Tibial artery (tissue), 4 donors: ENCODE data around the gene ZNF688.
"Not testable (repeated sequence)": the region's sequence is repeated elsewhere in the genome, so short reads cannot be mapped to it uniquely, and the experiment has no call there.

Experiments
- DNase-seq, 2 donors: peaks; one replicate each; pipeline ENCODE4 v3.0.0-alpha.2; 2019
- H3K27ac ChIP-seq, 2 donors: fragments of 200-600 bp; sonication (generic) in 1 of 2; 1 replicate in 1 of 2; 2 replicates in 1 of 2; pipeline ENCODE4 v1.5.1; 2018 to 2019; ENCODE audit warnings: mild to moderate bottlenecking in 1 of 2
- H3K27me3 ChIP-seq, 2 donors: fragments of 200-600 bp; sonication (generic) in 1 of 2; one replicate each; pipeline versions ENCODE4 v1.5.1 to v1.6.0; 2016 to 2019
- H3K36me3 ChIP-seq, 3 donors: fragments of 200-600 bp; sonication (generic) in 2 of 3; one replicate each; pipeline ENCODE4 v1.5.1; 2016 to 2019; ENCODE audit warnings: mild to moderate bottlenecking in 2 of 3
- H3K4me1 ChIP-seq, 4 donors: fragments of 200-600 bp; sonication (generic) in 2 of 4; 1 replicate in 3 of 4; 2 replicates in 1 of 4; pipeline ENCODE4 v1.5.1; 2016 to 2019
- H3K4me3 ChIP-seq, 2 donors: fragments of 200-600 bp; sonication (generic) in 1 of 2; 1 replicate in 1 of 2; 2 replicates in 1 of 2; pipeline ENCODE4 v1.5.1; 2018 to 2019; ENCODE audit warnings: mild to moderate bottlenecking in 2 of 2
- H3K9me3 ChIP-seq, 3 donors: fragments of 200-600 bp; sonication (generic) in 1 of 3; one replicate each; pipeline ENCODE4 v1.5.1; 2016 to 2019
- intact Hi-C: fragments of 100-400 bp; cut with DNase I; formaldehyde crosslinking; loops from one replicate; pipeline ENCODE4 v1.15.0; 2023; ENCODE audit warnings: low total_unique reads
- TF ChIP-seq, protein P1 (sequence below), 2 experiments: fragments of 200-600 bp in 1 of 2; fragments of 450-650 bp in 1 of 2; IDR thresholded peaks; one replicate each; pipeline ENCODE4 v1.5.1; 2017 to 2019; ENCODE audit warnings: antibody characterized with exemption in 2 of 2, mild to moderate bottlenecking in 1 of 2, moderate library complexity in 1 of 2

The ZNF688 gene

DNA sequence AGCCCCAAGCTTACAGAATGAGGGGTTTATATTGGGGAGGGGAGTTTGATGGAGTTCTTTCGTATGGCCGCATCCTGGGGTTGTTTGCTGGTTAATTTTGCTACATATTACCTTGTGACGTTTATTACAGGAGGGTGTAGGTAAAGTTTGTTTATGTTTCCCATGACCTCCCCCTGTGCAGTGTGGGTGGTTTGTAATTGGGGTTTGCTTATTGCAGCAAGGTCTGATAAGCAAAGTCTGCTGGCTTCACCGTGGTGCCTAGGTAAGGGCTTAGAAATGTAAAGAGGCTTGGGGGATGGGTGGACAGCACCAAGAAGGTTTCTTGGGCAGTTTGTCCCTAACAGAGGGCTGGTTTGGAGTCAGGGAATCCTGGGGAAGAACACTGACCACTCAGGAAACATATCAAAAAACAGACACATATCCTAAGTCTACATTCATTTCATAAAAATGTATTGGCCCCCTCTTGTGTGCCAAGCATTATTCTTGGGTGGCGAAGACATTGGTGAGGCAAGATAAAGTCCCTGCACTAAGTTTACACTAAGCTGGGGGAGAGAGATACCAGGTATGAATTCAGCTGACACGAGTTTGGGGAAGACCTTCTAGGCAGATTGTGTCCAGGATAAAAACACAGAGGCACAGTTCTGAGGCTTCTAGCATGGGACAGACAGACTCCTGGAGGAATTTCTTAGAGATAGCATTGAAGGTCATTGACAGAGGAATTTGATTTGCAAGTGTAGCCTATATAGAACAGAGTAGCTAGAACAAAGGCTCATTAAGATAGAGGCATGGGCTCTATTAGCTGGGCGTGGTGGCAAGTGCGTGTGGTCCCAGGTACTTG is 22.9 kb downstream of the ZNF688 start:
- no peak overlapping the region for H3K4me3 ChIP-seq
- intact Hi-C loops: no loop called here
- no peak overlapping the region for H3K27ac ChIP-seq
- TF ChIP-seq, protein P1, sequence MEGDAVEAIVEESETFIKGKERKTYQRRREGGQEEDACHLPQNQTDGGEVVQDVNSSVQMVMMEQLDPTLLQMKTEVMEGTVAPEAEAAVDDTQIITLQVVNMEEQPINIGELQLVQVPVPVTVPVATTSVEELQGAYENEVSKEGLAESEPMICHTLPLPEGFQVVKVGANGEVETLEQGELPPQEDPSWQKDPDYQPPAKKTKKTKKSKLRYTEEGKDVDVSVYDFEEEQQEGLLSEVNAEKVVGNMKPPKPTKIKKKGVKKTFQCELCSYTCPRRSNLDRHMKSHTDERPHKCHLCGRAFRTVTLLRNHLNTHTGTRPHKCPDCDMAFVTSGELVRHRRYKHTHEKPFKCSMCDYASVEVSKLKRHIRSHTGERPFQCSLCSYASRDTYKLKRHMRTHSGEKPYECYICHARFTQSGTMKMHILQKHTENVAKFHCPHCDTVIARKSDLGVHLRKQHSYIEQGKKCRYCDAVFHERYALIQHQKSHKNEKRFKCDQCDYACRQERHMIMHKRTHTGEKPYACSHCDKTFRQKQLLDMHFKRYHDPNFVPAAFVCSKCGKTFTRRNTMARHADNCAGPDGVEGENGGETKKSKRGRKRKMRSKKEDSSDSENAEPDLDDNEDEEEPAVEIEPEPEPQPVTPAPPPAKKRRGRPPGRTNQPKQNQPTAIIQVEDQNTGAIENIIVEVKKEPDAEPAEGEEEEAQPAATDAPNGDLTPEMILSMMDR (IDR thresholded peaks at IDR 0.05): no peak
- DNase-seq: no peak
- no peaks in the 10 kb centered on the region for H3K4me1 ChIP-seq
- no peaks in the 10 kb centered on the region for H3K9me3 ChIP-seq
- peaks cover 0 to 14% (median 0%) of the 10 kb centered on the region in 3 donors for H3K36me3 ChIP-seq
- no peaks in the 10 kb centered on the region for H3K27me3 ChIP-seq

DNA sequence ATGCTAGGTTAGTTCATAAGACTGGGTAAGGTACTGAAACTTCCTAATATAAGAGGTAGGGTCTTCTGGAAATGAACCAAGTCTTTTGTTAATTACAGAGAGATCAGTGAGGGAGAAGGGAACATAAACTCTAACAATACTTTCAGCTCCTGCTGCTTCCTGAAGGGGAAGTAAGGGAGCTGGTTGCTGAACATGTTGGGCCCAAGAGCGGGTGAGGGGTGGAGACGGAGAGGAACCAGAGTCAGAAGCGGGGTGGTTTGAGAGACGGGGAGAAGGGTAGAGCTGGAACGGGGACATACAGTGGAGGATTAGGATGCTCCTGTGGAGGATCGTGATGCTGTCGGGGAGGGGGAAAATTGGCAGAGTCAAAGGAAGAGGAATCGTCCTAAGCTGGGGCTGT is 25.4 kb downstream of the ZNF688 start:
- no peak overlapping the region for H3K27ac ChIP-seq
- H3K4me3 ChIP-seq: no peak overlapping the region
- no peaks in the 10 kb centered on the region for H3K9me3 ChIP-seq
- intact Hi-C loops: no loop called here
- DNase-seq: no peak
- H3K36me3 ChIP-seq: no peaks in the 10 kb centered on the region
- TF ChIP-seq, protein P1 (IDR thresholded peaks at IDR 0.05): no peak
- no peaks in the 10 kb centered on the region for H3K4me1 ChIP-seq
- H3K27me3 ChIP-seq: no peaks in the 10 kb centered on the region

DNA sequence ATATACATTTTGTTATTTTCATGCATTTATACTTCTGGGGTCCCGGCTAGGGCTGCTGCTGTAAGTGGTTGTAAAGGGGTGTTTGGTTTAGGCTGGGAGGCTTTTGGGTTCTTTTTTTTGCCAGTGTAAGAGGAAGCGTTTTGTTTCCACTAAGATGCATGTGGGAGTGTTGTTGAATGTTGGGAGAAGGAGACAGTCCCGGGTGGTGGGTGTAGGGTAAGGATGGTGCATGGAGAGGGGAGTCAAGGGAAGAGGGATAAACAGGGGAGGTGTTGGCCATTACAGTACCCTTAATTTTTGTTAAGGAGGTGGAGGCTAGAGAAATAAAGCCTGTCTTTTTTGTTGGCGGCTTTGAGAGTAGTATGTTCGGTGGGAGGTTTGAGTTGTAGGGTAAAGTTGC is 28.4 kb downstream of the ZNF688 start:
- intact Hi-C loops: no loop called here
- Histone ChIP-seq H3K27ac (no peak overlapping the region), H3K36me3 (no peaks in the 10 kb centered on the region), H3K27me3 (no peaks in the 10 kb centered on the region), H3K4me1 (no peaks in the 10 kb centered on the region), H3K9me3 (no peaks in the 10 kb centered on the region), H3K4me3 (no peak overlapping the region)
- no peak for DNase-seq
- TF ChIP-seq, protein P1 (IDR thresholded peaks at IDR 0.05): no peak

DNA sequence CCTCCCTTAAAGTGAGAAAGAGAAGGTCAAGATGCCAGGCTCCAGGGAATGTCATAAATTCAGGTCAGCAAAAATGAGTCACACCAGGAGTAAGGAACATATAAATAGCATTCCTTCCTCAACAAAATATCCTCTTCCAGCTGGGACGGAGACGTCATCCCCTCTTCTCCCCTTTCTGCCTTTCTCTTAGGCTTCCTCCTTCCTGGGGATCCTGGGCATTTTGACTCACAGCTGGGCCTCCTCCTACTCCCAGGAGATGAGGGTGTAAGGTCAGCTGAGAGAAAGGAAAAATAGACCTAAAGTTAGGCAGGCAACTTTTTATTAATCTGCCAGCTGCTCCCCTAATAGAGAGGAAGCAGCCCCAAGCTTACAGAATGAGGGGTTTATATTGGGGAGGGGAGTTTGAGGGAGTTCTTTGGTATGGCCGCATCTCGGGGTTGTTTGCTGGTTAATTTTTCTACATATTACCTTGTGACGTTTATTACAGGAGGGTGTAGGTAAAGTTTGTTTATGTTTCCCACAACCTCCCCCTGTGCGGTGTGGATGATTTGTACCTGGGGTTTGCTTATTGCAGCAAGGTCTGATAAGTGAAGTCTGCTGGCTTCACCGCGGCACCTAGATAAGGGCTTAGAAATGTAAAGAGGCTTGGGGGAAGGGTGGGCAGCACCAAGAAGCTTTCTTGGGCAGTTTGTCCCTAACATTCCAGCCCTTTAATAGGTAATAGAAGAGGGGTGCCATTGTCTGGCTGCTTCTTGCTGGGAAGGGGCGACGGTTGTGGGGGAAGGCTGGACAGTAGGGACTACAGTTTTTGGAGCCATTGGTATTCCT is 29.8 kb downstream of the ZNF688 start:
- no peaks in the 10 kb centered on the region for H3K27me3 ChIP-seq
- TF ChIP-seq, protein P1 (IDR thresholded peaks at IDR 0.05): no peak
- H3K9me3 ChIP-seq: no peaks in the 10 kb centered on the region
- no peak overlapping the region for H3K27ac ChIP-seq
- H3K4me3 ChIP-seq: no peak overlapping the region
- no peak for DNase-seq
- peaks cover 0 to 2% (median under 1%) of the 10 kb centered on the region in 4 donors for H3K4me1 ChIP-seq
- intact Hi-C loops: no loop called here
- no peaks in the 10 kb centered on the region for H3K36me3 ChIP-seq

DNA sequence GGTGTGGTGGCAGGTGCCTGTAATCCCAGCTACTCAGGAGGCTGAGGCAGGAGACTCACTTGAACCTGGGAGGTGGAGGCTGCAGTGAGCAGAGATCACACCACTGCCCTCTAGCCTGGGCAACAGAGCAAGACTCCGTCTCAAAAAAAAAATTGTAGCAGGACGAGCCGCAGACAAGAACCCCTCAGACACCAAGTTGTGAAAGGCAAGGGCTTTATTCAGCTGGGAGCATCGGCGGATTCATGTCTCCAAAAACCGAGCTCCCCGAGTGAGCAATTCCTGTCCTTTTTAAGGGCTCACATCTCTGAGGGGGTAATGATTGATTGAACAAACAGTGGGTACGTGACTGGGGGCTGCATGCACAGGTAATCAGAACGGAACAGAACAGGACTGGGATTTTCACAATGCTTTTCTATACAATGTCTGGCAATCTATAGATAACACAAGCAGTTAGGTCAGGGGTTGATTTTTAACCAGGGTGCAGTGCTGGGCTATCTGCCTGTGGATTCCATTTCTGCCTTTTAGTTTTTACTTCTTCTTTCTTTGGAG is 30.5 kb downstream of the ZNF688 start:
- H3K27me3 ChIP-seq, DNase-seq, H3K4me1 ChIP-seq, intact Hi-C loops, H3K9me3 ChIP-seq, H3K36me3 ChIP-seq, H3K4me3 ChIP-seq, H3K27ac ChIP-seq: not testable (repeated sequence)

DNA sequence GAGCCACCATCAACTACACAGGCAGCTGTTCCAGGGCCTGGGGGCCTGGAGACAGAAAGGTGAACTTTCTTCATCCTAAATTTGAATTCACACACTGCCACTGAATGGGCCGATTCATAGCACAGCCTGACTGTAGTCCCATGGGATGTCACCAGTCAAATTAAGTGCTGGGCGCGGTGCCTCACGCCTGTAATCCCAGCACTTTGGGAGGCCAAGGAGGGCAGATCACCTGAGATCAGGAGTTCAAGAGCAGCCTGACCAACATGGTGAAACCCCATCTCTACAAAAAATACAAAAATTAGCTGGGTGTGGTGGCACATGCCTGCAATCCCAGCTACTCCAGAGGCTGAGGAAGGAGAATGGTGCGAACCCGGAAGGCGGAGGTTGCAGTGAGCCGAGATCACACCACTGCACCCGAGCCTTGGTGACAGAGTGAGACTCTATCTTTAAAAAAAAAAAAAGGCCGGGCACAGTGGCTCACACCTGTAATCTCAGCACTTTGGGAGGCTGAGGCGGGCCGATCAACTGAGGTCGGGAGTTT is 31.5 kb downstream of the ZNF688 start:
- H3K4me1 ChIP-seq: peaks cover 0 to 17% (median 7%) of the 10 kb centered on the region in 4 donors
- H3K27ac ChIP-seq: not testable (repeated sequence)

More for the DNA sequence above, 31.5 kb downstream of the ZNF688 start:
- H3K9me3 ChIP-seq, DNase-seq, intact Hi-C loops, H3K27me3 ChIP-seq, H3K4me3 ChIP-seq, H3K36me3 ChIP-seq: not testable (repeated sequence)
